ENCODE results near the gene FBLIM1.
"Not testable (repeated sequence)": the region's sequence is repeated elsewhere in the genome, so short reads cannot be mapped to it uniquely, and the experiment has no call there.

The FBLIM1 gene

GRCh38 chr1:15825800-15826199, 67.2 kb downstream of the FBLIM1 start:
- no peak for DNase-seq

- DNase-seq = no peak
These were observed 68.4 kb downstream of the FBLIM1 start for GRCh38 chr1:15826810-15827507.

GRCh38 chr1:15827567-15827966, 69.0 kb downstream of the FBLIM1 start:
- not testable (repeated sequence) for DNase-seq

- DNase-seq = not testable (repeated sequence)
These were observed 70.3 kb downstream of the FBLIM1 start for GRCh38 chr1:15828931-15829330.

GRCh38 chr1:15830258-15830657, 71.7 kb downstream of the FBLIM1 start:
- no peak for DNase-seq

- peak in 1 of 4 experiments; percentile 32 for DNase-seq
These were observed 74.6 kb downstream of the FBLIM1 start for GRCh38 chr1:15833069-15833679.

- no peak for DNase-seq
These were observed 75.3 kb downstream of the FBLIM1 start for GRCh38 chr1:15833842-15834405.

GRCh38 chr1:15834406-15835204, 76.0 kb downstream of the FBLIM1 start:
- peak; percentile 65 to 83 (median 74) for DNase-seq

- peak in 3 of 4 experiments; percentile 45 to 61 (median 60) for DNase-seq
These were observed 76.7 kb downstream of the FBLIM1 start for GRCh38 chr1:15835205-15835740.

GRCh38 chr1:15835741-15836510, 77.3 kb downstream of the FBLIM1 start:
- peak; percentile 97 to 99 (median 98) for DNase-seq

All from activated naive CD4-positive, alpha-beta T cell (primary cell).